Measurements from ENCODE around the gene TRPM8.

TRPM8 gene

GRCh38 chr2:234005126-234005525, 88.0 kb downstream of the TRPM8 start:
- no peak for DNase-seq

- no peak for DNase-seq
Measured at GRCh38 chr2:234006501-234006900, 89.3 kb downstream of the TRPM8 start.

- no peak for DNase-seq
Measured at GRCh38 chr2:234014427-234014826, 97.3 kb downstream of the TRPM8 start.

GRCh38 chr2:234015861-234016260, 98.7 kb downstream of the TRPM8 start:
- no peak for DNase-seq

- DNase-seq: no peak
Measured at GRCh38 chr2:234019896-234020295, 102.7 kb downstream of the TRPM8 start.

- DNase-seq: no peak
Measured at GRCh38 chr2:234020332-234020731, 103.2 kb downstream of the TRPM8 start.

- DNase-seq: no peak
Measured at GRCh38 chr2:234022424-234022823, 105.3 kb downstream of the TRPM8 start.

GRCh38 chr2:234024304-234024703, 107.1 kb downstream of the TRPM8 start:
- no peak for DNase-seq

GRCh38 chr2:234025466-234025865, 108.3 kb downstream of the TRPM8 start:
- no peak for DNase-seq

- no peak for DNase-seq
Measured at GRCh38 chr2:234025891-234026401, 108.8 kb downstream of the TRPM8 start.

GRCh38 chr2:234026693-234027254, 109.6 kb downstream of the TRPM8 start:
- no peak for DNase-seq

- DNase-seq: no peak
Measured at GRCh38 chr2:234027641-234028040, 110.5 kb downstream of the TRPM8 start.

- DNase-seq: no peak
Measured at GRCh38 chr2:234029150-234029733, 112.1 kb downstream of the TRPM8 start.

GRCh38 chr2:234031207-234031606, 114.0 kb downstream of the TRPM8 start:
- DNase-seq: no peak

GRCh38 chr2:234032279-234032856, 115.2 kb downstream of the TRPM8 start:
- no peak for DNase-seq

GRCh38 chr2:234033174-234033573, 116.0 kb downstream of the TRPM8 start:
- DNase-seq: no peak

GRCh38 chr2:234033885-234034284, 116.7 kb downstream of the TRPM8 start:
- DNase-seq: no peak

GRCh38 chr2:234038076-234038802, 121.1 kb downstream of the TRPM8 start:
- DNase-seq: no peak

- no peak for DNase-seq
Measured at GRCh38 chr2:234044157-234044556, 127.0 kb downstream of the TRPM8 start.

GRCh38 chr2:234046521-234046920, 129.3 kb downstream of the TRPM8 start:
- DNase-seq: no peak

- no peak for DNase-seq
Measured at GRCh38 chr2:234047361-234047760, 130.2 kb downstream of the TRPM8 start.

GRCh38 chr2:234048049-234048448, 130.9 kb downstream of the TRPM8 start:
- no peak for DNase-seq

GRCh38 chr2:234050455-234051135, 133.4 kb downstream of the TRPM8 start, which contains the start of gene SPP2:
SPP2 (plus strand) TSS chr2:234050702; CDS start chr2:234050787, 85 bp downstream.
- DNase-seq: no peak

All from stimulated activated CD4-positive, alpha-beta T cell treated with anti-CD3 and anti-CD28 coated beads, Interleukin-4, amount 100 ng/mL, for 1 hour (primary cell).